Measurements from ENCODE around the gene CDK14.
"Not testable (repeated sequence)": the region's sequence is repeated elsewhere in the genome, so short reads cannot be mapped to it uniquely, and the experiment has no call there.

Gene CDK14

GRCh38 chr7:90624225-90624911, 28.2 kb downstream of the CDK14 start:
- no peak overlapping the region for H3K4me3 ChIP-seq (replicated peaks; ENCODE audit: low read depth, low read length)
- TF ChIP-seq CTCF (IDR thresholded peaks at IDR 0.05; ENCODE audit: low read depth, low read length, missing control alignments), result no peak
- DNase-seq (ENCODE audit: extremely low read depth, low read depth), result no peak

- TF ChIP-seq CTCF (IDR thresholded peaks at IDR 0.05; ENCODE audit: low read depth, low read length, missing control alignments), result no peak
- H3K4me3 ChIP-seq (replicated peaks; ENCODE audit: low read depth, low read length), result no peak overlapping the region
- no peak for DNase-seq (ENCODE audit: extremely low read depth, low read depth)
Observed at GRCh38 chr7:90625051-90625450, 28.9 kb downstream of the CDK14 start.

GRCh38 chr7:90625562-90625961, 29.4 kb downstream of the CDK14 start:
- H3K4me3 ChIP-seq (replicated peaks; ENCODE audit: low read depth, low read length), result no peak overlapping the region
- DNase-seq (ENCODE audit: extremely low read depth, low read depth), result no peak
- TF ChIP-seq CTCF (IDR thresholded peaks at IDR 0.05; ENCODE audit: low read depth, low read length, missing control alignments), result no peak

- H3K4me3 ChIP-seq (replicated peaks; ENCODE audit: low read depth, low read length), result no peak overlapping the region
- TF ChIP-seq CTCF (IDR thresholded peaks at IDR 0.05; ENCODE audit: low read depth, low read length, missing control alignments), result no peak
- no peak for DNase-seq (ENCODE audit: extremely low read depth, low read depth)
Observed at GRCh38 chr7:90626013-90626412, 29.9 kb downstream of the CDK14 start.

- peak; percentile 33 for DNase-seq (ENCODE audit: extremely low read depth, low read depth)
- peak; percentile 59 for TF ChIP-seq CTCF (IDR thresholded peaks at IDR 0.05; ENCODE audit: low read depth, low read length, missing control alignments)
- no peak overlapping the region for H3K4me3 ChIP-seq (replicated peaks; ENCODE audit: low read depth, low read length)
Observed at GRCh38 chr7:90629297-90629918, 33.3 kb downstream of the CDK14 start.

GRCh38 chr7:90631502-90631901, 35.4 kb downstream of the CDK14 start:
- no peak for DNase-seq (ENCODE audit: extremely low read depth, low read depth)
- TF ChIP-seq CTCF (IDR thresholded peaks at IDR 0.05; ENCODE audit: low read depth, low read length, missing control alignments), result no peak
- H3K4me3 ChIP-seq (replicated peaks; ENCODE audit: low read depth, low read length), result no peak overlapping the region

- DNase-seq (ENCODE audit: extremely low read depth, low read depth); H3K4me3 ChIP-seq (replicated peaks; ENCODE audit: low read depth, low read length): not testable (repeated sequence)
Observed at GRCh38 chr7:90639683-90640082, 43.6 kb downstream of the CDK14 start.
